Esophagus squamous epithelium (tissue), 4 donors: ENCODE data around the gene CADPS.

ENCODE experiments used
- POLR2A ChIP-seq, 4 donors: fragments of 450-650 bp; IDR thresholded peaks; one replicate each; pipeline ENCODE4 v1.6.1; 2017; ENCODE audit warnings: antibody characterized with exemption in 4 of 4, mild to moderate bottlenecking in 4 of 4, moderate library complexity in 3 of 4
- TF ChIP-seq, protein P1 (sequence below), 6 experiments: fragments of 450-650 bp in 4 of 6; fragments of 200-600 bp in 2 of 6; sonication (generic) in 2 of 6; IDR thresholded peaks; one replicate each; pipeline ENCODE4 v1.5.1; 2016 to 2019; ENCODE audit warnings: antibody characterized with exemption in 6 of 6, mild to moderate bottlenecking in 4 of 6, moderate library complexity in 4 of 6

DNA sequence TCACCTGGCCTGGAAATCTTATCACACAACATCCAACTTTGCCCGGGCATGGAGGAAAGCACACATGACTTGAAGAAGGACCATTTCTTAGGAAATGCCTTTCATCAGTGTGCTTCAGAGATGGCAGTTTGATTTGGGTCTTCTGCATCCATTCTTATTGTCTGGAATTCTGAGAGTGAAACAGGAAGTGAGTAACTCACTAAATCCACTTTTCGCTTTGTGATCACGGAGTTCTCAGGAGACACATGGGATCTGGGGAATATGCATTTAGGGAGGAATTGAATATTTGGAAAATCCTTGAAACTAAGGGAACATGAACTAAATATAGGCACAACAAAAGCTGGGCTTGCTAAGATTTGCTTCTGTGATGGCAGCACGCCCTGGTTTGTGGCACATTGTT lies 289.4 kb downstream of the CADPS start:
- TF ChIP-seq, protein P1, sequence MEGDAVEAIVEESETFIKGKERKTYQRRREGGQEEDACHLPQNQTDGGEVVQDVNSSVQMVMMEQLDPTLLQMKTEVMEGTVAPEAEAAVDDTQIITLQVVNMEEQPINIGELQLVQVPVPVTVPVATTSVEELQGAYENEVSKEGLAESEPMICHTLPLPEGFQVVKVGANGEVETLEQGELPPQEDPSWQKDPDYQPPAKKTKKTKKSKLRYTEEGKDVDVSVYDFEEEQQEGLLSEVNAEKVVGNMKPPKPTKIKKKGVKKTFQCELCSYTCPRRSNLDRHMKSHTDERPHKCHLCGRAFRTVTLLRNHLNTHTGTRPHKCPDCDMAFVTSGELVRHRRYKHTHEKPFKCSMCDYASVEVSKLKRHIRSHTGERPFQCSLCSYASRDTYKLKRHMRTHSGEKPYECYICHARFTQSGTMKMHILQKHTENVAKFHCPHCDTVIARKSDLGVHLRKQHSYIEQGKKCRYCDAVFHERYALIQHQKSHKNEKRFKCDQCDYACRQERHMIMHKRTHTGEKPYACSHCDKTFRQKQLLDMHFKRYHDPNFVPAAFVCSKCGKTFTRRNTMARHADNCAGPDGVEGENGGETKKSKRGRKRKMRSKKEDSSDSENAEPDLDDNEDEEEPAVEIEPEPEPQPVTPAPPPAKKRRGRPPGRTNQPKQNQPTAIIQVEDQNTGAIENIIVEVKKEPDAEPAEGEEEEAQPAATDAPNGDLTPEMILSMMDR (IDR thresholded peaks at IDR 0.05) = no peak
- no peak for TF ChIP-seq POLR2A (IDR thresholded peaks at IDR 0.05)
